Lower leg skin (tissue), 4 donors: ENCODE data around the gene CYB5R2. TPM values are rescaled to one million over a fixed set of nuclear protein-coding genes. Genes with fewer than 3 reads are reported as not detected.

Experiments used
- DNase-seq, 2 donors: peaks; one replicate each; pipeline ENCODE4 v3.0.0-alpha.2; 2019; ENCODE audit warnings: low spot score in 2 of 2
- H3K4me3 ChIP-seq: fragments of 200-600 bp; sonication (generic); 2 replicates; pipeline ENCODE4 v1.5.1; 2017; ENCODE audit warnings: mild to moderate bottlenecking, low read depth; ENCODE audit not compliant: poor library complexity, severe bottlenecking
- CTCF ChIP-seq, 3 donors: fragments of 450-650 bp; IDR thresholded peaks; one replicate each; pipeline ENCODE4 v1.5.1; 2016; ENCODE audit warnings: antibody characterized with exemption in 3 of 3, mild to moderate bottlenecking in 3 of 3, moderate library complexity in 2 of 3
- POLR2A ChIP-seq, 2 donors: fragments of 450-650 bp; IDR thresholded peaks; one replicate each; pipeline ENCODE4 v1.6.1; 2016 to 2017; ENCODE audit warnings: antibody characterized with exemption in 2 of 2, mild to moderate bottlenecking in 1 of 2, moderate library complexity in 1 of 2
- WGBS, 2 donors: methylation state at CpG; one replicate each; pipeline ENCODE4 v1.1.5; 2018; 5-methylcytosine and 5-hydroxymethylcytosine counted together
- intact Hi-C: fragments of 100-400 bp; cut with DNase I; formaldehyde crosslinking; loops from one replicate; pipeline ENCODE4 v1.15.0; 2023; ENCODE audit warnings: low total_unique reads
- total RNA-seq, 4 donors: library from RNA; depleted of rRNA; stranded (reverse); fragments of >200 nt; gene quantifications; one replicate each; pipeline ENCODE4 v1.1.0, GENCODE V29; 2016

CYB5R2 gene
- total RNA-seq, 4 donors from 2014 or later = 37.2 to 90.0 (median 40.5) TPM

- intact Hi-C loops = no loop called here
- DNase-seq = no peak
- H3K4me3 ChIP-seq = no peak overlapping the region
- TF ChIP-seq CTCF (IDR thresholded peaks at IDR 0.05) (no peak), POLR2A (IDR thresholded peaks at IDR 0.05) (no peak)
- 85 to 90% methylated on average over 1 of the region's 1 CpG for WGBS, 2 donors
Observed at GRCh38 chr11:7687386-7687785, 14.1 kb upstream of the CYB5R2 start.

GRCh38 chr11:7686761-7687160 lies 13.5 kb upstream of the CYB5R2 start:
- H3K4me3 ChIP-seq = no peak overlapping the region
- 81 to 89% methylated on average over 4 of the region's 4 CpGs for WGBS, 2 donors
- intact Hi-C loops = no loop called here

GRCh38 chr11:7683571-7683970 lies 10.3 kb upstream of the CYB5R2 start:
- no peak for DNase-seq
- intact Hi-C loops = no loop called here
- 94 to 100% methylated on average over 2 of the region's 2 CpGs for WGBS, 2 donors
- TF ChIP-seq CTCF (IDR thresholded peaks at IDR 0.05) (no peak), POLR2A (IDR thresholded peaks at IDR 0.05) (no peak)
- no peak overlapping the region for H3K4me3 ChIP-seq

More at GRCh38 chr11:7686761-7687160, 13.5 kb upstream of the CYB5R2 start:
- no peak for DNase-seq
- no peak for TF ChIP-seq CTCF (IDR thresholded peaks at IDR 0.05)
- TF ChIP-seq POLR2A (IDR thresholded peaks at IDR 0.05) = no peak

GRCh38 chr11:7677796-7678201 lies 4.5 kb upstream of the CYB5R2 start:
- 28 to 39% methylated on average over 4 of the region's 4 CpGs for WGBS, 2 donors
- DNase-seq = no peak
- TF ChIP-seq CTCF (IDR thresholded peaks at IDR 0.05) (no peak), POLR2A (IDR thresholded peaks at IDR 0.05) (no peak)
- intact Hi-C loops = no loop called here
- no peak overlapping the region for H3K4me3 ChIP-seq

GRCh38 chr11:7677071-7677470 lies 3.8 kb upstream of the CYB5R2 start:
- intact Hi-C loops = no loop called here
- WGBS, 2 donors = 45 to 47% methylated on average over 5 of the region's 5 CpGs
- DNase-seq = no peak
- H3K4me3 ChIP-seq = no peak overlapping the region
- TF ChIP-seq POLR2A (IDR thresholded peaks at IDR 0.05) (no peak), CTCF (IDR thresholded peaks at IDR 0.05) (no peak)

- no peak overlapping the region for H3K4me3 ChIP-seq
- DNase-seq = no peak
- TF ChIP-seq POLR2A (IDR thresholded peaks at IDR 0.05) (no peak), CTCF (IDR thresholded peaks at IDR 0.05) (no peak)
- intact Hi-C loops = no loop called here
- WGBS, 2 donors = 92 to 96% methylated on average over 3 of the region's 3 CpGs
Observed at GRCh38 chr11:7675631-7676030, 2.3 kb upstream of the CYB5R2 start.
